BJ (cell line): ENCODE measurements around the gene METAP2. TPM values are rescaled to one million over a fixed set of nuclear protein-coding genes. Genes with fewer than 3 reads are reported as not detected.

ENCODE experiments used
- CTCF ChIA-PET: fragments of 350-600 bp; formaldehyde crosslinking; extraction: SDS; loops from one replicate; lab custom pipeline; 2021; ENCODE audit warnings: antibody characterized with exemption, inconsistent platforms; lab: Yijun Ruan, JAX
- POLR2A ChIA-PET: fragments of 300-600 bp; sonication (Branson Sonifier 250); formaldehyde crosslinking; extraction: SDS; loops from one replicate; lab custom pipeline; 2021; ENCODE audit warnings: antibody characterized with exemption; lab: Charles Lee
- DNase-seq: peaks from one replicate; pipeline ENCODE4 v3.0.0-alpha.2; 2011; ENCODE audit warnings: low read depth
- H3K27me3 ChIP-seq: 2 replicates; pipeline ENCODE4 v1.6.0; 2011; ENCODE audit warnings: low read length; ENCODE audit not compliant: control insufficient read depth, insufficient read depth
- H3K36me3 ChIP-seq: 2 replicates; pipeline ENCODE4 v1.5.1; 2011; ENCODE audit warnings: low read length; ENCODE audit not compliant: control insufficient read depth, insufficient read depth
- H3K4me3 ChIP-seq: 2 replicates; pipeline ENCODE4 v1.5.1; 2011; ENCODE audit warnings: low read depth, mild to moderate bottlenecking, control low read depth, low read length
- polyA plus RNA-seq: library from polyadenylated mRNA; depleted of rRNA; stranded (reverse); fragments of >200 nt; gene quantifications from 2 replicates; pipeline ENCODE4 v1.2.3, GENCODE V29; 2011
- TF ChIP-seq, protein P1 (sequence below): IDR thresholded peaks from 2 replicates; pipeline ENCODE4 v1.5.1; 2011; ENCODE audit warnings: low read depth, mild to moderate bottlenecking, control low read depth, inconsistent platforms, low read length, moderate library complexity; ENCODE audit not compliant: insufficient read depth

The METAP2 gene
- polyA plus RNA-seq, 1 experiment, result 32.2 TPM

DNA sequence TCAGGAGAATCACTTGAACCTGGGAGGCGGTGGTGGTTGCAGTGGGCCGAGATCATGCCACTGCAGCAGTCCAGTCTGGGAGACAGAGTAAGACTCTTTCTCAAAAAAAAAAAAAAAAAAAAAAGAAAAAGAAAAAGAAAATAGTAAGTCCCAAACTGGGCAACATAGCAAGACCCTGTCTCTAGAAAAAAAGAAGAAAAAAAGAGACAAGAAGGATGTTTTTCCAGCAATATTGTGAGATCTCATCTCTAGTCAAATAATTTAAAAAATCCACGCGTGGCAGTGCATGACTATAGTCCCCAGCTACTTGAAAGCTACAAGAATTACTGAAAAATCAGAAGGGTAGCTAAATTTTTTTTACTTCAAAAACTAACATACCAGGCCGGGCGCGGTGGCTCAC, 69.4 kb downstream of the METAP2 start:
- ChIA-PET CTCF (interaction anchor here (1.9 kb wide), 1 partner anchor 9 kb away, joined by 10 read pairs; no protein-coding TSS in a partner anchor), POLR2A (no interaction called here)
- Histone ChIP-seq H3K4me3 (no peak overlapping the region), H3K27me3 (0 out of 2 replicates have a peak, but pooled peaks cover 4% of the 10 kb centered on the region), H3K36me3 (no peaks in the 10 kb centered on the region)
- TF ChIP-seq, protein P1, sequence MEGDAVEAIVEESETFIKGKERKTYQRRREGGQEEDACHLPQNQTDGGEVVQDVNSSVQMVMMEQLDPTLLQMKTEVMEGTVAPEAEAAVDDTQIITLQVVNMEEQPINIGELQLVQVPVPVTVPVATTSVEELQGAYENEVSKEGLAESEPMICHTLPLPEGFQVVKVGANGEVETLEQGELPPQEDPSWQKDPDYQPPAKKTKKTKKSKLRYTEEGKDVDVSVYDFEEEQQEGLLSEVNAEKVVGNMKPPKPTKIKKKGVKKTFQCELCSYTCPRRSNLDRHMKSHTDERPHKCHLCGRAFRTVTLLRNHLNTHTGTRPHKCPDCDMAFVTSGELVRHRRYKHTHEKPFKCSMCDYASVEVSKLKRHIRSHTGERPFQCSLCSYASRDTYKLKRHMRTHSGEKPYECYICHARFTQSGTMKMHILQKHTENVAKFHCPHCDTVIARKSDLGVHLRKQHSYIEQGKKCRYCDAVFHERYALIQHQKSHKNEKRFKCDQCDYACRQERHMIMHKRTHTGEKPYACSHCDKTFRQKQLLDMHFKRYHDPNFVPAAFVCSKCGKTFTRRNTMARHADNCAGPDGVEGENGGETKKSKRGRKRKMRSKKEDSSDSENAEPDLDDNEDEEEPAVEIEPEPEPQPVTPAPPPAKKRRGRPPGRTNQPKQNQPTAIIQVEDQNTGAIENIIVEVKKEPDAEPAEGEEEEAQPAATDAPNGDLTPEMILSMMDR, result no peak
- DNase-seq, result no peak

GRCh38 chr12:95544756-95545155, 70.8 kb downstream of the METAP2 start:
- no peaks in the 10 kb centered on the region for H3K36me3 ChIP-seq
- TF ChIP-seq, protein P1, result no peak
- H3K27me3 ChIP-seq, result peaks cover 8% of the 10 kb centered on the region
- DNase-seq, result no peak
- CTCF ChIA-PET, result interaction anchor here (1.9 kb wide), 1 partner anchor 10 kb away, joined by 10 read pairs; no protein-coding TSS in a partner anchor
- POLR2A ChIA-PET, result no interaction called here
- no peak overlapping the region for H3K4me3 ChIP-seq

DNA sequence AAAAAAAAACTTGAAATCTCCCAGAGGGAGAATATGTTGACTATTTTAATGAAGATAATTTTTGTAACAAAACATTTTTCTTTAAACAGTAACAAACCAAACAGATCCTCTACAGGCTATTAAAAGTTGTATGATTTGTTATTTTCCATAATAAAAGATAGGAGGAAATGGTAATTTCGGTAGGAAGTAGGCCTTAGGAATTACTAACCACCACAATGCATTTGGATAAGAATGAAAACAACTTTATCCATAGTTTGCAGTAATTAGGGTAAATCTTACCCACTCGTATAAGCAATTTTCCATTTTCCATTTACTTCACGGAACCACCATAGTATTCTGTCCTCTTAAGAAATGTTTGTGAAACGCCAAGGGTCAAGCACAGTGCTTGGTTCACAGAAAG, 71.4 kb downstream of the METAP2 start:
- ChIA-PET CTCF (interaction anchor here (1.9 kb wide), 1 partner anchor 11 kb away, joined by 10 read pairs; no protein-coding TSS in a partner anchor), POLR2A (no interaction called here)
- TF ChIP-seq, protein P1, result no peak

DNA sequence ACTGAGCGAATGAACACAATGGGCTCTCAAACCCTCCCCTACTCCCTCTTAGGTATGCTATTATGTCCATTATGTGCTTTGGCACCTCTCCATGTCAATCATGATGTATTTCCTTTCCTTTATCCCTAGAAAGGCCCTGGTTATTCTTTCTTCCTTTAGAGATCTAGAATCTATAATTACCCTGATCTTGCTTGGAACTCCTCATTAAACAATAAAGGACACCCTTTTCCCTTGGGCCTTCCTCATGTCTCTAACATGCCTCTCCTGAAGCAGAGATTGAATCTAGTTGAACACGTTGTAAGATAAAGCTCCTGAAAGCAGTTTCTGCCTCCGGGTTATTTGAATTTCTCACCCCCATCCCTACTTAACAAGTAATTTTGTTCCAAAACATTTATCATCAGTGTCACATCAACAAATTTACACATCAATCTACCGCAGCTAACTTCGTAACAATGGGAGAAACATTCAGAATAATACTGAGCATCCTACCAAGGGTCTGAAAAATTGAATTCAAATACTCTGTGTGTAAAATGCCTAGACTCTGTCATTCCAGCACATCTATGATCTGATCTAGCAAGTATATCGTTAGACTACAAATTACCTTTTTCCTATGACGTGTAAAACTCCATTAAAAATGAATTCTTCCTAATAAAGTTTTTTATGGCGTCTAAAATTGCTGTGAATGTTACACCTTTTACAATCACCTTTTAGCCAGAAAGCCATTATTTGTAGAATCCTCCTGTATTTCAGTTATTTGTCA, 72.0 kb downstream of the METAP2 start:
- Histone ChIP-seq H3K4me3 (no peak overlapping the region), H3K27me3 (peaks cover 10% of the 10 kb centered on the region), H3K36me3 (no peaks in the 10 kb centered on the region)
- TF ChIP-seq, protein P1, result no peak
- no peak for DNase-seq
- ChIA-PET POLR2A (no interaction called here), CTCF (no interaction called here)

More for the DNA sequence above, 71.4 kb downstream of the METAP2 start:
- peaks cover 8% of the 10 kb centered on the region for H3K27me3 ChIP-seq
- H3K4me3 ChIP-seq, result no peak overlapping the region
- no peak for DNase-seq
- no peaks in the 10 kb centered on the region for H3K36me3 ChIP-seq

DNA sequence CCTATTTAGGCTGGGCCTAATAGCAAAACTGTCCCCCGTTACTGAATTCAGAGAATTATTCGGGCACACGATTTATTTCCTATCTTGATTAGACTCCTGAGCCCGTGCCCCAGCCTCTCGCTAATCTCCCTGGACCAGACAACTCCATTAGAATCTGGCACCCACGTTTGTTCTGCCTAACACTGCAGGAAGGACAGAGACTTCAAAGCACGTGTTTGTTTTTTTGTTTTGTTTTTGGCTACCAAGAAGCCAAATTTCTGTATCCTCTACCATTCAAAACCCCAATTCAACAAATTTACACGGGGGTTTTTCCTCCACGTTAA, 72.5 kb downstream of the METAP2 start:
- ChIA-PET POLR2A (no interaction called here), CTCF (no interaction called here)
- Histone ChIP-seq H3K4me3 (no peak overlapping the region), H3K36me3 (no peaks in the 10 kb centered on the region), H3K27me3 (peaks cover 13% of the 10 kb centered on the region)
- DNase-seq, result no peak
- TF ChIP-seq, protein P1, result no peak
